ENCODE results near the gene FBXO31.

DNA sequence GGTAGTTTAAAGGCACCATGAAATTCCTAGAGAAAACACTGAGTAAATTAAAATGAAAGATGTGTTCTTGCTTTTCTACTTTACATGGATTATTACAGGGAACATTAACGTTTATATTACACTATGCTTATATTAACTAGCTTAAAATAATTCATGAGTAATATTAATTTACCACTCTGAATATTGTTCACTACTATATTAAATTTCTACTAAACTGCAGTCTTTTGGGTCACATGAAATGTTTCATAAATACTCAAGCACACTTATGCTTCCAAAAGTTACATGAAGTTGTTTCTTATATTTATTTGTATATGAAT lies 5.2 kb upstream of the FBXO31 start:
- TF ChIP-seq CTCF (conservative IDR thresholded peaks at IDR 0.05) (no peak), EZH2 (IDR thresholded peaks at IDR 0.05; ENCODE audit: low read depth) (no peak)

Measured in PC-9 (cell line).